AG10803 (cell line): Measurements from ENCODE around the gene ARHGEF2.
A peak's percentile ranks its signal among the peaks of the same experiment; 100 is the strongest.

Experiments
- DNase-seq: peaks from one replicate; pipeline ENCODE4 v3.0.0; 2010; ENCODE audit warnings: low read depth
- H3K4me3 ChIP-seq: 2 replicates; pipeline ENCODE4 v1.5.1; 2011; ENCODE audit warnings: mild to moderate bottlenecking, low read length, control low read depth
- TF ChIP-seq, protein P1 (sequence below): conservative IDR thresholded peaks from 2 replicates; pipeline ENCODE4 v1.5.1; 2011; ENCODE audit warnings: mild to moderate bottlenecking, low read length, control low read depth, inconsistent platforms

ARHGEF2 gene

DNA sequence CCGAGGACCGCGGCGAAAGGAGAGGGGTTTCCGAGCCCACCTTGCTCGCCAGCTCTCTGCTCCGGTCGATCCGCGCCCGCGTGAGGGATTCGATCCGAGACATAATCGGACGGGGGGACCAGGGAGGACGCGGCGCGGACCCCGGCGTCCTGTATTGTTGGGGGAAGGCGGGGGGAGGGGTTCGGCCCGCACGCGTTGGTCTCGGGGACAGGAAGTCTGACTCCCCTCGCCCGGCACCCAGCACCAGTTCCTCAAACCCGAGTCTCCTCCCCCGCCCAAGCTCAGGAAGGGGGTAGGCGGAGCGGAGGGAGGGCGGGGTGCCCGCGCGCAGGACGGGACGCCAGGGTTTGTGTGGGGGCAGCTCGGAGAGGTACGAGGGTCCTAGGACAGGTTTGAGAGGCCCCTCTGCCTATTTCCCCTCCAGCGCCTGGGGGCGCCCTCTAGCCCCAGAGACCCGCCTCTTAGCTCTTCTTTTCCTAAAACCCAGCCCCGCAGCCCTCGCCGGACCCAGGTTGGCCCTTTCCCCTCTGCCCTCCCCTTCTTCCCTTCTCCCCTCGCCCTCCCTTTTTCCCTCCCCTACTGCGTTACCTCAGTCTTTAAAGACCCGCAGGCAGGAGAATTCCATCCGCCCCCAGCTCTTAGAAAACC lies at the start of gene ARHGEF2:
Gene ARHGEF2 (minus strand): TSS at position 223 of the 648 bp plus-strand sequence. CDS start 120 bp downstream, at position 103.
- peak; percentile 65 for DNase-seq
- peak within 1 kb of the TSS; percentile 92 for H3K4me3 ChIP-seq
- TF ChIP-seq, protein P1, sequence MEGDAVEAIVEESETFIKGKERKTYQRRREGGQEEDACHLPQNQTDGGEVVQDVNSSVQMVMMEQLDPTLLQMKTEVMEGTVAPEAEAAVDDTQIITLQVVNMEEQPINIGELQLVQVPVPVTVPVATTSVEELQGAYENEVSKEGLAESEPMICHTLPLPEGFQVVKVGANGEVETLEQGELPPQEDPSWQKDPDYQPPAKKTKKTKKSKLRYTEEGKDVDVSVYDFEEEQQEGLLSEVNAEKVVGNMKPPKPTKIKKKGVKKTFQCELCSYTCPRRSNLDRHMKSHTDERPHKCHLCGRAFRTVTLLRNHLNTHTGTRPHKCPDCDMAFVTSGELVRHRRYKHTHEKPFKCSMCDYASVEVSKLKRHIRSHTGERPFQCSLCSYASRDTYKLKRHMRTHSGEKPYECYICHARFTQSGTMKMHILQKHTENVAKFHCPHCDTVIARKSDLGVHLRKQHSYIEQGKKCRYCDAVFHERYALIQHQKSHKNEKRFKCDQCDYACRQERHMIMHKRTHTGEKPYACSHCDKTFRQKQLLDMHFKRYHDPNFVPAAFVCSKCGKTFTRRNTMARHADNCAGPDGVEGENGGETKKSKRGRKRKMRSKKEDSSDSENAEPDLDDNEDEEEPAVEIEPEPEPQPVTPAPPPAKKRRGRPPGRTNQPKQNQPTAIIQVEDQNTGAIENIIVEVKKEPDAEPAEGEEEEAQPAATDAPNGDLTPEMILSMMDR: peak; percentile 29

DNA sequence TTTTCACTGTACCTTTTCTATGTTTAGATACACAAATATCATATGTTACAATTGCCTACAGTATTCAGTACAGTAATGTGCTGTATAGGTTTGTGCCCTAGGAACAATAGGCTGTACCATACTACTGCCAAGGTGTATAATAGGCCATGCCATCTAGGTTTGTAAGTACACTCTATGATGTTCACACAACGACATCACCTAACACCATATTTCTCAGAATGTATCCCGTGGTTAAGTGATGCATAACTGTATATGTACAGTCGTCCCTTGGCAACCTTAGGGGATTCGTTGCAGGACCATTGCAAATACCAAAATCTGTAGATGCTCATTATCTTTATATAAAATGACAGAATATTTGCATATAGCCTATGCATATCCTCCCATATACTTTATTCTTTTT lies 48.2 kb upstream of the ARHGEF2 start:
- no peak for DNase-seq
- H3K4me3 ChIP-seq: no peak overlapping the region
- TF ChIP-seq, protein P1: no peak

DNA sequence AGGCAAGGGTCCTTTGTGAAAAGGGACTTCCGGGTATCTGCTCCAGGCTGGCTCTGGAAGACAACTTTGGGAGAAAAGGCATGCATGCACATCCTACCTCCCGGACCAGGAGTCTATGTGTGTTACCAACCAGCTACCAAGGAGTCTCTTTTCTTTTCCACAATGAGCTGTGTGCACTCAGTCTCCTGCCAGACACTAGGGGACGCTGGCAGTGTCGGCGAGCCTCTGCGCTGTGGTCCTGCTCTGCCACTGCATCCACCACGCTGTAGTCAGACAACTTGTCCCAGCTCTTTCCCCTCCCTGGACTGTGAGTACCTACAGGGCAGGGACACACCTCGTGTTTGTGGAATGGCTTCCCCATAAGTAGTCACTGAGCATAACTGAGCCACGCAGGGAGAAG lies 47.5 kb upstream of the ARHGEF2 start:
- DNase-seq: no peak
- H3K4me3 ChIP-seq: no peak overlapping the region
- TF ChIP-seq, protein P1: peak; percentile 57

DNA sequence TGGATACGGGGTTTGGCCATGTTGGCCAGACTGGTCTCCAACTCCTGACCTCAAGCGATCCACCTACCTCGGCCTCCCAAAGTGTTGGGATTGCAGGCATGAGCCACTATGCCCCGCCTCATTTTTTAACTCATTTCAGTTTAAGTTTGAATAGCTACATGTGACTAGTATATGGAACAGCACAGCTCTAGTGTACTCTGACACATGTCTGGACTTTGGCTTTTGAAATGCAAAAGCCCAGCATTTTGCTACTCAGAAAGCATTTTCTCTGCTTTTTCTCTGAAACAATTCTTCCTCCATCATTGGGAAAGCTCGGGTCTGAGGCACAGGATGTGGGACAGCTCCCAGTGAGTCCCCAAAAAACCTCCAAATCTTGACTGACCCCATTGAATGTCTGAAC lies 46.5 kb upstream of the ARHGEF2 start:
- H3K4me3 ChIP-seq: no peak overlapping the region
- TF ChIP-seq, protein P1: no peak
- DNase-seq: no peak

DNA sequence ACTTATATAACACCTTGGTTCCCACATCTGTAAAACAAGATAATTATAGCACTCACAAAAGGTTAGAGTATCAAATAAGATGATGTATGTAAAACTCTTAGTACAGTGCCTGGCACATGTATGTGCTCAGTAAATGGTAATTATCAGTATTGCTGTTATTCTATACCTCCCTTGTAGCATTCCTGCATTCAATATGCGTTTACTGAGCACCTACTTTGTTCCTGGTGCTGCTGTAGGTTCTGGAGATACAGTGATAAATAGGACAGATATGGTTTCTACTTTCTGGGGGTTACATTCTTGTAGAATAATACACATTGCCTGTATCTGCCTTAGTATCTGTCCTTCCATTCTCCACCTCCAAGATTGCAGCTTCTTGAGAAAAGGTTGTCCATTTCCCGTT lies 43.6 kb upstream of the ARHGEF2 start:
- H3K4me3 ChIP-seq: no peak overlapping the region
- TF ChIP-seq, protein P1: no peak
- DNase-seq: no peak

DNA sequence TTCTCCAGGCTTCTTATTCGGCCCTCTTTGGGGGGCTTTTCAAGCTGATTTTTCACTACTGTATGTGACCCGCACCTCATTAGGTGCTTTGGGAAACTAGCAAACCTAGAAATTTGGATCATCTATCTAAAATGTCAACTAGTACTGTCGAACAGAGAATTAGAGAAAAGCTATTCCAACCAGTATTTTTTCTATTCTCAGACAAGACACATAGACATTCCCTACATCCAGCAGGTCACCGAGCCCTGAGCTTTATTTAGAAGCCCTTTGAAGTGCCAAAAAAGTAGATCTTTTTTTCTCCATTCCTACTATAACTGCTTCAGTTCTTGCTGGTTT lies 42.7 kb upstream of the ARHGEF2 start:
- DNase-seq: no peak
- peak overlapping the region; percentile 86 for H3K4me3 ChIP-seq
- TF ChIP-seq, protein P1: no peak

DNA sequence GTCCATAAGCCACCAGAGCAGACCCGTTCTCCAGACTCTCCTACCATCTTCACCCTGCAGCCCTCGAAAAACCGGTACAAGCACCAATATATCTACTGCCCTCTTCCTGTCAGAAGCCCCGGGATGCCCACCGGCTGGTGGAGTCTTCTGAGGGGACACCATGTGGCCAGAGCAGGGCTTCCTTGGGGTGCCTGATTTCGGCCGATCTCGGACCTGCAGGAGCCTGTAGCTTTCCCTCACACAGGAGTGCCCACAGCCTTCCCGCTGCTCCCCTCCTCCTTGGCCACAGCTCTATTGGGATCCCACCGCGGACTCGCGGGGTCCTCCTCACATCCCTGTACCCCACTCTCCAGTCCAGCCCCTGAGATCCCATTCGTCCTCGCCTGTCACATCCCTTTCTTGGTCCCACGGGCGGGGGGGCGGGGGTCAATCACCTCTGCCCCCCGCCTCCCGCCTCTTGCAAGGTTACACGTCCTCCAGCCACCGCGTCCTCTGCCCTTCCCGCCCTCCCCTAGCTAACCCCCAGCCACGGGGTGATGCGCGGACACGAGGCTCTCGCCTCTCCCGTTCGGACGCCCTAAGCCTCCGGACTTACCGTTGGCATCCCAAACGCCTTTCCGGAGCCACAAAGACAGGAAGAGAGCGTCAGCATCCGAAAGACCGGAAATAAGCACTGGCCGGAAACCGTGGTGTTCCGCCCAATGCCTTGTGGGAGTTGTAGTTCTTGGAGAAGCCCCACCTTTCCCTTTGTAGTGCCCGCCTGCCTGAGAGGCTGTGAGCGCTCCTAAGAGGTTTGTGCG lies 42.1 kb upstream of the ARHGEF2 start, which contains the start of gene SSR2:
Gene SSR2 (minus strand): TSS at position 659 of the 800 bp plus-strand sequence. CDS start 784 bp downstream, outside the sequence.
- peak within 1 kb of the TSS; percentile 86 for H3K4me3 ChIP-seq
- DNase-seq: peak; percentile 86
- TF ChIP-seq, protein P1: 0 out of 2 replicates have a peak, but pooled peaks have one; percentile 5
